ENCODE measurements around the gene EGR1. TPM values are rescaled to one million over a fixed set of nuclear protein-coding genes. Genes with fewer than 3 reads are reported as not detected.

EGR1 gene
- total and polyA plus RNA-seq, 2 donors (not counting 1 experiment from before 2014, with no cell fraction given) = 13.7 to 212 TPM

DNA sequence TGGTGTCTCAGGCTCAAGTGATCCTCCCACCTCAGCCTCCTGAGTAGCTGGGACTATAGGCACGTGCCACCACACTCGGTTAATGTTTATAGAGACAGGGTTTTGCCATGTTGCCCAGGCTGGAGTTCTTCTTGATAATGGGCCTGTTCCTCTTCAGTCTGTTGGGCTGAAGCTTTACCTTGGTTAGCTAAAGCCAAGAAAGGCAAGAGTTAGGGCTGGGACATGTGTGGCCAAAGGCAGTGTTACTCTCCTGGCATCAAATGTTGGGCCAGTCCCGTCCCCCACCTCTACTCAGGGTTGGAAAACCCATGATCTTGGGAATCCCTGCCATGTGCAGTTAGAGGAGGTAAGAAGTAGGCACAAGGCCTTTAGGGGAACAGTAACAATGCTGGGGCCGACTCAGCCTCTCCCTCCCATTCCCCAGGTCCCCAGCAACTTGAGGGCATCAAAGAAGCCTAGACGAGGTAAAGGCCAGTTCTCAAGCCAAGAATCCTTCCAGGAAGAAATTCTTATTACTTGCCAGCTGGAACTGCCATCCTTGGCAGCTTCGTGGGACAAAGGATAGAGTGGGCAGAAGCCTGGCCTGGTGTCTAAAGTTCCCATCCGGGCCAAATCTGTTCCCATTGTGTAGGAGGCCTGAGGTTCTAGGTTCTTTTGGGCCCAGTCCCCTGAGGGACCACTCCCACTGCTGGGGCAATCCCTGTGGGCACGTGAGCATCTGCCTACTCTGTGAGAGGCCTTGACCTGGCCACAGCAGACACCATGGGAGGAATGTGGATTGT is 4.5 kb downstream of the EGR1 start:
- no peak for ATAC-seq (ENCODE audit: low read depth)
- DNase-seq = peak; percentile 36
- H3K27me3 Mint-ChIP-seq = no peaks in the 10 kb centered on the region
- intact Hi-C loops (cut with micrococcal nuclease) = loop anchor here (10.0 kb wide), 1 partner anchor 935 kb away; the partner anchor contains the start of gene SPATA24
- no peak overlapping the region for H3K4me3 ChIP-seq (ENCODE audit: control extremely low read depth in 1 of 5, extremely low read depth in 1 of 5, insufficient read depth in 1 of 5, low read depth in 2 of 5, low read length in 4 of 5)
- peaks cover 3% of the 10 kb centered on the region for H3K79me2 ChIP-seq (ENCODE audit: control insufficient read depth, insufficient read depth, low read length)
- H3K4me1 Mint-ChIP-seq = peaks cover 27% of the 10 kb centered on the region
- no peaks in the 10 kb centered on the region for H3K9me3 Mint-ChIP-seq (ENCODE audit: insufficient read depth)
- no peak overlapping the region for H3K27ac Mint-ChIP-seq
- ChIA-PET POLR2A (no interaction called here), CTCF (interaction anchor here (1.2 kb wide), 1 partner anchor 34 kb away, joined by 3 read pairs; no protein-coding TSS in a partner anchor)
- H2AFZ ChIP-seq (ENCODE audit: insufficient read depth, low read depth, low read length, poor library complexity, severe bottlenecking) = no peak overlapping the region
- no peak overlapping the region for H3K4me2 ChIP-seq (replicated peaks; ENCODE audit: low read depth, low read length, poor library complexity, severe bottlenecking)
- no peak overlapping the region for H3K27ac ChIP-seq (ENCODE audit: low read length in 2 of 2)
- TF ChIP-seq CTCF (IDR thresholded peaks at IDR 0.05) (no peak), EZH2 (IDR thresholded peaks at IDR 0.05; ENCODE audit: borderline replicate concordance, insufficient read depth, low read depth, low read length, poor library complexity, severe bottlenecking) (no peak)
- H3K4me1 ChIP-seq (ENCODE audit: control insufficient read depth in 2 of 2, insufficient read depth in 2 of 2, low read length in 2 of 2) = peaks cover 16 to 17% of the 10 kb centered on the region in 2 donors
- no peaks in the 10 kb centered on the region for H3K27me3 ChIP-seq (replicated peaks in 1 of 4; ENCODE audit: control extremely low read depth in 1 of 4, control insufficient read depth in 3 of 4, insufficient read depth in 4 of 4, low read length in 3 of 4)
- H3K4me3 Mint-ChIP-seq = no peak overlapping the region
- no peak overlapping the region for H3K9ac ChIP-seq (ENCODE audit: low read length)
- no peaks in the 10 kb centered on the region for H3K9me3 ChIP-seq (ENCODE audit: control extremely low read depth in 1 of 3, control insufficient read depth in 2 of 3, insufficient read depth in 1 of 3, low read length in 2 of 3)
- peaks cover 25% of the 10 kb centered on the region for H4K20me1 ChIP-seq (ENCODE audit: control insufficient read depth, insufficient read depth, low read length, poor library complexity, severe bottlenecking)
- 92% methylated on average over 6 of the region's 8 CpGs for WGBS (ENCODE audit: insufficient coverage)
- H3K36me3 ChIP-seq (replicated peaks in 1 of 2; ENCODE audit: control extremely low read depth in 1 of 2, control insufficient read depth in 1 of 2, extremely low read depth in 1 of 2, insufficient read depth in 2 of 2, low read length in 1 of 2) = peaks cover 0 to 2% of the 10 kb centered on the region in 2 experiments

DNA sequence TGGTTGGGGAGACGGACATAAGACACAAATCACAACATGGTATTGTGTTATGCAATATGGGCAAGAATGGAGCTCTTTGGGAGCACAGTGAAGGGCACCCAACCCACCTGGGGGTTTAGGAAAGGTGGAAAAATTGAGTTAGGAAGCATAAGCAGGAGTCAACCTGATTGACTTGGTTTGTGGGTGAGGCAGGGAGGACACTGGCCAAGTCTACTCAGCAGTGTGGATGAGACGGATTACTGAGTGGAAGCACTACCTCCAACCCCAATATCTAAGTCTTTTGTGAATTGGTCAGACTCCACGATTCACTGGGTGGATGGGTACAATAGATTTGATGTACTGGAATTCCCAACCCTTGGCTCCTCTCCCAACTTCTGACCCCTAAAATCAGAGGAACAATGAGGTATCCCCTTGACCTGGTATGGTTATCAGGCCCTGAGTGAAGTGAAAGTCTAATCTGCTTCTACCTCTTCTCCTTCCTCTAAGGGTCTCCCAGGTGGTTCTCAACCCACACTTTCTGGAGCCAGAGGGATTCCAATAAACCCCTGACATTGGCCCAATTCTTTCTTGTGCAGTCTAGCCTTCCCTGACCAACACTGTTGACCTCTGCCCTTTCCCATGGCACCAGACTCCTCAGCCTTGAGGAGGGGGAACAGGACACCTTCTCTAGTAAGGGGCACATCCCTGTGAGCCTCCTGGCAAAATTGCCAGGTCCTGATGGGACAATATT is 5.2 kb downstream of the EGR1 start:
- TF ChIP-seq EZH2 (IDR thresholded peaks at IDR 0.05; ENCODE audit: borderline replicate concordance, insufficient read depth, low read depth, low read length, poor library complexity, severe bottlenecking) (no peak), CTCF (IDR thresholded peaks at IDR 0.05) (no peak)
- H3K4me3 Mint-ChIP-seq = no peak overlapping the region
- DNase-seq = no peak
- H3K27ac Mint-ChIP-seq = no peak overlapping the region
- Histone ChIP-seq H4K20me1 (ENCODE audit: control insufficient read depth, insufficient read depth, low read length, poor library complexity, severe bottlenecking) (peaks cover 25% of the 10 kb centered on the region), H3K4me3 (ENCODE audit: control extremely low read depth in 1 of 5, extremely low read depth in 1 of 5, insufficient read depth in 1 of 5, low read depth in 2 of 5, low read length in 4 of 5) (no peak overlapping the region), H3K36me3 (replicated peaks in 1 of 2; ENCODE audit: control extremely low read depth in 1 of 2, control insufficient read depth in 1 of 2, extremely low read depth in 1 of 2, insufficient read depth in 2 of 2, low read length in 1 of 2) (peaks cover 0 to 2% of the 10 kb centered on the region in 2 experiments), H3K4me2 (replicated peaks; ENCODE audit: low read depth, low read length, poor library complexity, severe bottlenecking) (no peak overlapping the region), H2AFZ (ENCODE audit: insufficient read depth, low read depth, low read length, poor library complexity, severe bottlenecking) (no peak overlapping the region), H3K9ac (ENCODE audit: low read length) (no peak overlapping the region), H3K4me1 (ENCODE audit: control insufficient read depth in 2 of 2, insufficient read depth in 2 of 2, low read length in 2 of 2) (peaks cover 16 to 17% of the 10 kb centered on the region in 2 donors), H3K9me3 (ENCODE audit: control extremely low read depth in 1 of 3, control insufficient read depth in 2 of 3, insufficient read depth in 1 of 3, low read length in 2 of 3) (no peaks in the 10 kb centered on the region), H3K79me2 (ENCODE audit: control insufficient read depth, insufficient read depth, low read length) (peaks cover 3% of the 10 kb centered on the region), H3K27me3 (replicated peaks in 1 of 4; ENCODE audit: control extremely low read depth in 1 of 4, control insufficient read depth in 3 of 4, insufficient read depth in 4 of 4, low read length in 3 of 4) (no peaks in the 10 kb centered on the region), H3K27ac (ENCODE audit: low read length in 2 of 2) (no peak overlapping the region)
- intact Hi-C loops (cut with micrococcal nuclease) = no loop called here
- WGBS (ENCODE audit: insufficient coverage) = 100% methylated on average over 1 of the region's 3 CpGs
- POLR2A ChIA-PET = no interaction called here
- CTCF ChIA-PET = no interaction called here
- no peak for ATAC-seq (ENCODE audit: low read depth)
- H3K27me3 Mint-ChIP-seq = peaks cover 5% of the 10 kb centered on the region
- H3K9me3 Mint-ChIP-seq (ENCODE audit: insufficient read depth) = no peaks in the 10 kb centered on the region
- peaks cover 26% of the 10 kb centered on the region for H3K4me1 Mint-ChIP-seq

Measured in B cell (primary cell).